HCT116 (cell line): ENCODE results near the gene SRGAP1. TPM values are rescaled to one million over a fixed set of nuclear protein-coding genes. Genes with fewer than 3 reads are reported as not detected.
A peak's percentile ranks its signal among the peaks of the same experiment; 100 is the strongest.

Experiments used
- ATAC-seq: fragments of 200-7000 bp; cut with Tn5 transposase; 2 replicates; pipeline ENCODE4 v1.9.1; 2020; ENCODE audit warnings: mild to moderate bottlenecking, moderate library complexity
- BruUV-seq: library from RNA; stranded (reverse); fragments of 400-500 nt; replicated peaks from 2 replicates; lab custom pipeline; 2021; lab: Mats Ljungman, UMichigan
- CTCF ChIA-PET: fragments of 300-600 bp; sonication (Branson Sonifier 250); formaldehyde crosslinking; loops from one replicate; lab custom pipeline; 2021; ENCODE audit warnings: antibody characterized with exemption; lab: Charles Lee
- POLR2A ChIA-PET: fragments of 300-600, 350-600 bp; sonication (Branson Sonifier 250); formaldehyde crosslinking; loops from one replicate; lab custom pipeline; 2021; ENCODE audit warnings: antibody characterized with exemption; lab: Charles Lee
- RAD21 ChIA-PET, 2 experiments: fragments of 300-600 bp; sonication (Branson Sonifier 250); formaldehyde crosslinking; loops; one replicate each; lab custom pipeline; 2023; ENCODE audit warnings: low total read pairs in 2 of 2; ENCODE audit not compliant: uncharacterized antibody in 2 of 2, unreplicated experiment in 2 of 2, low non-redundant PET in 1 of 2; lab: Charles Lee
- DNase-seq: peaks from one replicate; pipeline ENCODE4 v3.0.0-alpha.2; 2010; ENCODE audit warnings: low read depth, low spot score
- H2AFZ ChIP-seq: fragments of 200-600 bp; shearing (Covaris generic), sonication (generic); 2 replicates; pipeline ENCODE4 v1.6.1; 2017; ENCODE audit warnings: low read depth, mixed run types, mixed read lengths, antibody characterized with exemption, low read length; ENCODE audit not compliant: poor library complexity, severe bottlenecking
- H3K27ac ChIP-seq: 2 replicates; pipeline ENCODE4 v1.5.1; 2012; ENCODE audit warnings: low read depth, low read length
- H3K27me3 ChIP-seq: fragments of 200-600 bp; sonication (generic); 2 replicates; pipeline ENCODE4 v1.6.1; 2016; ENCODE audit warnings: mixed run types, low read length, mixed read lengths; ENCODE audit not compliant: insufficient read depth
- H3K36me3 ChIP-seq, 2 experiments: fragments of 200-500 bp in 1 of 2; fragments of 200-600 bp in 1 of 2; sonication (Bioruptor generic) in 1 of 2; sonication (generic) in 1 of 2; 2 replicates each; pipeline versions ENCODE4 v1.5.1 to v1.6.1; 2014 to 2016; ENCODE audit warnings: low read length in 2 of 2, inconsistent platforms in 1 of 2, mixed read lengths in 1 of 2, mixed run types in 1 of 2; ENCODE audit not compliant: insufficient read depth in 2 of 2, control insufficient read depth in 1 of 2
- H3K4me1 ChIP-seq, 2 experiments: fragments of 200-600 bp in 1 of 2; sonication (generic) in 1 of 2; 2 replicates each; pipeline versions ENCODE4 v1.5.1 to v1.6.1; 2012 to 2017; ENCODE audit warnings: low read length in 2 of 2, inconsistent platforms in 1 of 2, mild to moderate bottlenecking in 1 of 2, mixed read lengths in 1 of 2, mixed run types in 1 of 2, moderate library complexity in 1 of 2; ENCODE audit not compliant: insufficient read depth in 2 of 2, control insufficient read depth in 1 of 2
- H3K4me2 ChIP-seq: fragments of 200-600 bp; sonication (generic); 2 replicates; pipeline ENCODE4 v1.6.1; 2017; ENCODE audit warnings: mixed run types, low read length, mixed read lengths
- H3K4me3 ChIP-seq, 2 experiments: fragments of 200-600 bp in 1 of 2; sonication (generic) in 1 of 2; replicated peaks in 1 of 2; 2 replicates each; pipeline ENCODE4 v1.5.1; 2011 to 2016; ENCODE audit warnings: low read length in 2 of 2, control low read depth in 1 of 2, low read depth in 1 of 2, mild to moderate bottlenecking in 1 of 2, mixed read lengths in 1 of 2, mixed run types in 1 of 2
- H3K79me2 ChIP-seq: fragments of 200-600 bp; sonication (generic); 2 replicates; pipeline ENCODE4 v1.6.1; 2017; ENCODE audit warnings: mild to moderate bottlenecking, mixed run types, low read length, moderate library complexity, mixed read lengths; ENCODE audit not compliant: insufficient read depth
- H3K9ac ChIP-seq: fragments of 200-600 bp; sonication (generic); 2 replicates; pipeline ENCODE4 v1.6.1; 2016; ENCODE audit warnings: low read length, mixed read lengths
- H3K9me2 ChIP-seq: fragments of 200-600 bp; sonication (generic), shearing (Covaris generic); 2 replicates; pipeline ENCODE4 v1.6.1; 2017; ENCODE audit warnings: mixed run types, mild to moderate bottlenecking, moderate library complexity; ENCODE audit not compliant: insufficient read depth
- H3K9me3 ChIP-seq, 2 experiments: fragments of 200-500 bp in 1 of 2; fragments of 200-600 bp in 1 of 2; sonication (Bioruptor generic) in 1 of 2; sonication (generic) in 1 of 2; 2 replicates each; pipeline ENCODE4 v1.6.1; 2014 to 2017; ENCODE audit warnings: low read length in 2 of 2, mixed read lengths in 2 of 2, inconsistent platforms in 1 of 2, low read depth in 1 of 2, mild to moderate bottlenecking in 1 of 2, mixed run types in 1 of 2, moderate library complexity in 1 of 2; ENCODE audit not compliant: control insufficient read depth in 1 of 2, insufficient read depth in 1 of 2
- H4K20me1 ChIP-seq: fragments of 200-600 bp; sonication (generic), shearing (Covaris generic); 2 replicates; pipeline ENCODE4 v1.6.1; 2017; ENCODE audit warnings: mixed run types, mild to moderate bottlenecking, moderate library complexity; ENCODE audit not compliant: insufficient read depth
- CEBPB ChIP-seq: IDR thresholded peaks from 2 replicates; pipeline ENCODE4 v1.6.1; 2012; ENCODE audit warnings: low read depth
- EGR1 ChIP-seq: IDR thresholded peaks from 2 replicates; pipeline ENCODE4 v1.6.1; 2012; ENCODE audit warnings: low read depth
- ELF1 ChIP-seq: IDR thresholded peaks from 2 replicates; pipeline ENCODE4 v1.6.1; 2012; ENCODE audit warnings: low read depth, borderline replicate concordance
- EZH2phosphoT487 ChIP-seq: fragments of 200-600 bp; IDR thresholded peaks from 2 replicates; pipeline ENCODE4 v1.6.1; 2018; ENCODE audit warnings: antibody characterized with exemption, borderline replicate concordance
- FOSL1 ChIP-seq: IDR thresholded peaks from 2 replicates; pipeline ENCODE4 v1.6.1; 2012; ENCODE audit warnings: low read depth
- JUND ChIP-seq: IDR thresholded peaks from 2 replicates; pipeline ENCODE4 v1.6.1; 2012
- POLR2A ChIP-seq: IDR thresholded peaks from 2 replicates; pipeline ENCODE4 v1.7.0; 2011; ENCODE audit warnings: borderline replicate concordance; ENCODE audit not compliant: insufficient read depth, insufficient read length; ENCODE audit errors: extremely low read depth
- POLR2AphosphoS5 ChIP-seq: IDR thresholded peaks from 2 replicates; pipeline ENCODE4 v1.6.1; 2011; ENCODE audit warnings: mild to moderate bottlenecking, low read depth, low read length, moderate library complexity
- RAD21 ChIP-seq: IDR thresholded peaks from 2 replicates; pipeline ENCODE4 v1.6.1; 2012; ENCODE audit warnings: low read depth, mild to moderate bottlenecking
- SIN3A ChIP-seq: IDR thresholded peaks from 2 replicates; pipeline ENCODE4 v1.6.1; 2012; ENCODE audit warnings: low read depth
- SP1 ChIP-seq: IDR thresholded peaks from 2 replicates; pipeline ENCODE4 v1.6.1; 2012; ENCODE audit warnings: low read depth
- SRF ChIP-seq: IDR thresholded peaks from 2 replicates; pipeline ENCODE4 v1.6.1; 2012; ENCODE audit warnings: low read depth
- TCF7L2 ChIP-seq: IDR thresholded peaks from 2 replicates; pipeline ENCODE4 v1.7.0; 2011; ENCODE audit warnings: borderline replicate concordance, inconsistent platforms; ENCODE audit not compliant: insufficient read depth, insufficient read length; ENCODE audit errors: extremely low read depth
- YY1 ChIP-seq: IDR thresholded peaks from 2 replicates; pipeline ENCODE4 v1.6.1; 2011; ENCODE audit warnings: low read length, low read depth, moderate library complexity, mild to moderate bottlenecking; ENCODE audit not compliant: insufficient replicate concordance; ENCODE audit errors: extremely low read depth
- ZFX ChIP-seq: fragments of 450-650 bp; IDR thresholded peaks from 2 replicates; pipeline ENCODE4 v1.6.1; 2017
- ZNF274 ChIP-seq: fragments of 200-500 bp; sonication (Bioruptor generic); IDR thresholded peaks from 2 replicates; pipeline ENCODE4 v1.6.1; 2014; ENCODE audit warnings: mild to moderate bottlenecking, low read depth, low read length, inconsistent platforms
- intact Hi-C: fragments of 100-400 bp; cut with micrococcal nuclease; formaldehyde crosslinking; loops from 2 replicates; pipeline ENCODE4 v1.10.0; 2022
- total RNA-seq: library from RNA; stranded (reverse); gene quantifications from one replicate; pipeline ENCODE4 v1.2.1, GENCODE V29; 2021; ENCODE audit not compliant: unreplicated experiment
- TF ChIP-seq, protein P1 (sequence below), 3 experiments: fragments of 200-600 bp in 1 of 3; sonication (generic) in 1 of 3; IDR thresholded peaks in 2 of 3; conservative IDR thresholded peaks in 1 of 3; 2 replicates each; pipeline ENCODE4 v1.5.1; 2012 to 2017; ENCODE audit warnings: low read depth in 2 of 3, low read length in 2 of 3, antibody characterized with exemption in 1 of 3, borderline replicate concordance in 1 of 3, control low read depth in 1 of 3, mild to moderate bottlenecking in 1 of 3, mixed read lengths in 1 of 3, mixed run types in 1 of 3, moderate library complexity in 1 of 3; ENCODE audit not compliant: insufficient read depth in 1 of 3
- TF ChIP-seq, protein P2 (sequence below): IDR thresholded peaks from 2 replicates; pipeline ENCODE4 v1.6.1; 2012
- TF ChIP-seq, protein P3 (sequence below): IDR thresholded peaks from 2 replicates; pipeline ENCODE4 v1.6.1; 2011; ENCODE audit warnings: mild to moderate bottlenecking, low read length, moderate library complexity; ENCODE audit not compliant: insufficient replicate concordance; ENCODE audit errors: extremely low read depth

Gene SRGAP1
- total RNA-seq, 1 experiment from 2014 or later, result 16.6 TPM

DNA sequence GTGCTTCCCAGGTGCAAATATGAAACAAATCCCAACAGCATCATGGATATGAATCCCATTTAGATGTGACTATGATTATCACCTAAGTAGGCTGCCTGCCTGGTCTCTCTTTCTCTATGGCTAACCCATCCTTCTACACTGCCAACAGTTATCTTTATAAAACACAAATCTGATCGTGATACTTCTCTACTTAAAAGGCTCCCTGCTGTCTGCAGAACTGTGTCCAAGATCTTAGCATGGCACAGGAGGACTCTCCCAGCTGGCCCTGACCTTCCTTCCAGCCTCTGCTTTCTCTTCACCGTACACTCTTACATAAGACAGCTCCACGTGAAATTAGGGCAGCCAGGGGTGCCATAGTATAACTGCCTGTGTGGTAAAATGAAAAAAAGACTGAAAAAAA is 3.5 kb upstream of the SRGAP1 start:
- Histone ChIP-seq H4K20me1 (no peaks in the 10 kb centered on the region), H3K79me2 (peaks cover 18% of the 10 kb centered on the region), H3K9me2 (no peaks in the 10 kb centered on the region), H3K9me3 (no peaks in the 10 kb centered on the region), H3K4me3 (no peak overlapping the region), H2AFZ (peak overlapping the region; percentile 39), H3K4me1 (peaks cover 5 to 16% of the 10 kb centered on the region in 2 experiments; a peak in 3 of 4 replicates), H3K4me2 (no peak overlapping the region), H3K27ac (no peak overlapping the region), H3K36me3 (no peaks in the 10 kb centered on the region), H3K27me3 (no peaks in the 10 kb centered on the region), H3K9ac (no peak overlapping the region)
- intact Hi-C loops, result loop anchor here (5.0 to 10.0 kb wide), 3 partner anchors 134 to 566 kb away; no protein-coding TSS in a partner anchor
- DNase-seq, result no peak
- no peak for ATAC-seq
- ChIA-PET CTCF (interaction anchor here (0.7 kb wide), 1 partner anchor 9 kb away, joined by 3 read pairs; no protein-coding TSS in a partner anchor), POLR2A (no interaction called here), RAD21 (interaction anchor here in 1 of 2 experiments (0.6 kb wide), 1 partner anchor 416 kb away, joined by 9 read pairs; no protein-coding TSS in a partner anchor)
- no peak for TF ChIP-seq ELF1
- no peak for TF ChIP-seq EGR1
- TF ChIP-seq ZNF274, result no peak
- TF ChIP-seq TCF7L2, result no peak
- no peak for TF ChIP-seq POLR2A
- TF ChIP-seq SP1, result no peak
- TF ChIP-seq CEBPB, result no peak
- TF ChIP-seq YY1, result no peak
- TF ChIP-seq FOSL1, result no peak
- TF ChIP-seq SIN3A, result no peak
- no peak for TF ChIP-seq JUND
- TF ChIP-seq EZH2phosphoT487, result no peak
- TF ChIP-seq SRF, result no peak
- TF ChIP-seq, protein P1, sequence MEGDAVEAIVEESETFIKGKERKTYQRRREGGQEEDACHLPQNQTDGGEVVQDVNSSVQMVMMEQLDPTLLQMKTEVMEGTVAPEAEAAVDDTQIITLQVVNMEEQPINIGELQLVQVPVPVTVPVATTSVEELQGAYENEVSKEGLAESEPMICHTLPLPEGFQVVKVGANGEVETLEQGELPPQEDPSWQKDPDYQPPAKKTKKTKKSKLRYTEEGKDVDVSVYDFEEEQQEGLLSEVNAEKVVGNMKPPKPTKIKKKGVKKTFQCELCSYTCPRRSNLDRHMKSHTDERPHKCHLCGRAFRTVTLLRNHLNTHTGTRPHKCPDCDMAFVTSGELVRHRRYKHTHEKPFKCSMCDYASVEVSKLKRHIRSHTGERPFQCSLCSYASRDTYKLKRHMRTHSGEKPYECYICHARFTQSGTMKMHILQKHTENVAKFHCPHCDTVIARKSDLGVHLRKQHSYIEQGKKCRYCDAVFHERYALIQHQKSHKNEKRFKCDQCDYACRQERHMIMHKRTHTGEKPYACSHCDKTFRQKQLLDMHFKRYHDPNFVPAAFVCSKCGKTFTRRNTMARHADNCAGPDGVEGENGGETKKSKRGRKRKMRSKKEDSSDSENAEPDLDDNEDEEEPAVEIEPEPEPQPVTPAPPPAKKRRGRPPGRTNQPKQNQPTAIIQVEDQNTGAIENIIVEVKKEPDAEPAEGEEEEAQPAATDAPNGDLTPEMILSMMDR (IDR thresholded peaks at IDR 0.05 in 2 of 3, conservative IDR thresholded peaks at IDR 0.05 in 1 of 3; ENCODE audit: borderline replicate concordance in 1 of 3, insufficient read depth in 1 of 3, low read depth in 2 of 3, low read length in 2 of 3), result no peak
- TF ChIP-seq ZFX, result no peak
- TF ChIP-seq, protein P2, sequence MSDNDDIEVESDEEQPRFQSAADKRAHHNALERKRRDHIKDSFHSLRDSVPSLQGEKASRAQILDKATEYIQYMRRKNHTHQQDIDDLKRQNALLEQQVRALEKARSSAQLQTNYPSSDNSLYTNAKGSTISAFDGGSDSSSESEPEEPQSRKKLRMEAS, result no peak
- no peak for TF ChIP-seq RAD21
- TF ChIP-seq, protein P3, sequence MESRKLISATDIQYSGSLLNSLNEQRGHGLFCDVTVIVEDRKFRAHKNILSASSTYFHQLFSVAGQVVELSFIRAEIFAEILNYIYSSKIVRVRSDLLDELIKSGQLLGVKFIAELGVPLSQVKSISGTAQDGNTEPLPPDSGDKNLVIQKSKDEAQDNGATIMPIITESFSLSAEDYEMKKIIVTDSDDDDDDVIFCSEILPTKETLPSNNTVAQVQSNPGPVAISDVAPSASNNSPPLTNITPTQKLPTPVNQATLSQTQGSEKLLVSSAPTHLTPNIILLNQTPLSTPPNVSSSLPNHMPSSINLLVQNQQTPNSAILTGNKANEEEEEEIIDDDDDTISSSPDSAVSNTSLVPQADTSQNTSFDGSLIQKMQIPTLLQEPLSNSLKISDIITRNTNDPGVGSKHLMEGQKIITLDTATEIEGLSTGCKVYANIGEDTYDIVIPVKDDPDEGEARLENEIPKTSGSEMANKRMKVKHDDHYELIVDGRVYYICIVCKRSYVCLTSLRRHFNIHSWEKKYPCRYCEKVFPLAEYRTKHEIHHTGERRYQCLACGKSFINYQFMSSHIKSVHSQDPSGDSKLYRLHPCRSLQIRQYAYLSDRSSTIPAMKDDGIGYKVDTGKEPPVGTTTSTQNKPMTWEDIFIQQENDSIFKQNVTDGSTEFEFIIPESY, result no peak
- no peak for TF ChIP-seq POLR2AphosphoS5
- no TSS peak for BruUV-seq
